HG03354 (cell line): ENCODE results near the gene PRKCH.
"Not testable (repeated sequence)": the region's sequence is repeated elsewhere in the genome, so short reads cannot be mapped to it uniquely, and the experiment has no call there.

Experiments used
- ATAC-seq: cut with Tn5 transposase; IDR thresholded peaks from one replicate; pipeline ENCODE4 v1.9.1; 2021; ENCODE audit warnings: mild to moderate bottlenecking; ENCODE audit not compliant: unreplicated experiment, poor library complexity, severe bottlenecking

PRKCH gene

DNA sequence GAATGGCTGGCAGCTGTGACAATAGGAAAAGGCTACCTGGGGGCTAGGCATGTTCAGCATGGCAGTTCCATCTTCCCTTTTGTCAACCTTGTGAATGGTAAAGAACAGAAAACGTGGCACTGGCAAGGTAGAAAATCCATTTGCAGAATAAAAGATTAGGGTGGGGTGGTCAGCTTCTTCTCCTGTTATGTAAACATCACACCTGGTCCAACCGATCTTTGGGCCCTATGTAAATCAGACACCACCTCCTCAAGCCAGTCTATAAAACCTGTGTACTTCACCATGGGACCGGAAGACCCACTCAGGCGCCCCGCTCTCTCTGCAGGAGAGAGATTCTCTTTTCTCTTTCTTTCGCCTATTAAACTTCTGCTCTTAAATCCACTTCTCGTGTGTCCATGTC, 20.6 kb upstream of the PRKCH start:
- no peak for ATAC-seq

DNA sequence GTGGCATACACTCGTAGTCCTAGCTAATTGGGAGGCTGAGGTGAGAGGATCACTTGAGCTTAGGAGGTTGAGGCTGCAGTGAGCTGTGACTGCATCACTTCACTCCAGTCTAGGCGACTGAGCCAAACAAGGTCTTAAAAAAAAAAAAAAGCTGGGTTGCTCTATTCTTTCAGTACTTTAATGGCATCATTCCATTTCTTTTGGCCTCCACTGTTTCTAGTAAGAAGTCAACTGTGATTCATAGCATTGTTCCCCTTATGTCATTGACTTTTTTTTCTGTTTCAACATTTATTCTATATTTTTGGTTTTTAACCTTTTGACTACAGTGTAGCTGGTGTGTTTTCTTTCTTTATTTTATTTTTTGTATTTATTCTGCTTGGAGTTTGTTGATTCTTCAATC, 16.7 kb upstream of the PRKCH start:
- no peak for ATAC-seq

DNA sequence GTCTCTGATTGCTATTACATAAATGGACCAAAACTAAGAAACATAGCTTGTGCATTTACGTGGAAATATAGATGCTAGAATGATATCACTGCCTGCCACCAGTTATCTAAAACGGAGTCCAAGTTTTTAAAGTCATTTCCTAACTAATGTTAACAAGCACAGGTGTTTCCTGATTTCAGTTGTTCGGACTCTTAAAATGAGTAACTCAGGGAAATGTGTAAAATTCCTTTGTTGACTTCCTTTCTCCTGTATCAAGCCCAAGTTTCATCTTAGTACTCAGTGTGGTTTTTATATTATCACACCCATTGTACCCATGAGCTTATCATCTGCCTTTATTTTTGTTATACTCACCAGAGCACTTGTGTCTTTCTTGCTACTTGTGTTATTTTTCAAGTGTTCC, 13.2 kb upstream of the PRKCH start:
- ATAC-seq, result no peak

DNA sequence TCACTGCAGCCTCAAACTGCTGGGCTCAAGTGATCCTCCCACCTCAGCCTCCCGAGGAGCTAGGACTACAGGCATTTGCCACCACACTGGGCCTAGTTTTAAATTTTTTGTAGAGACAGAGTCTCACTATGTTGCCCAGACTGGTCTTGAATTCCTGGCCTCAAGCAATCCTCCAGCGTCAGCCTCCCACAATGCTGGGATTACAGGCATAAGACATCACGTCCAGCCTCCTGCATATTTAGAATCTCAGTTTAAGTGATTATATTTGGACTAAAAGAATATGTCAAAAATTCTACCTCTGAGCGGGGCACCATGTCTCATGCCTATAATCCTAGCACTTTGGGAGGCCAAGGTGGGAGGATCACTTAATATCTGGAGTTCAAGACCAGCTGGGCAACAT, 12.7 kb upstream of the PRKCH start:
- ATAC-seq, result not testable (repeated sequence)

DNA sequence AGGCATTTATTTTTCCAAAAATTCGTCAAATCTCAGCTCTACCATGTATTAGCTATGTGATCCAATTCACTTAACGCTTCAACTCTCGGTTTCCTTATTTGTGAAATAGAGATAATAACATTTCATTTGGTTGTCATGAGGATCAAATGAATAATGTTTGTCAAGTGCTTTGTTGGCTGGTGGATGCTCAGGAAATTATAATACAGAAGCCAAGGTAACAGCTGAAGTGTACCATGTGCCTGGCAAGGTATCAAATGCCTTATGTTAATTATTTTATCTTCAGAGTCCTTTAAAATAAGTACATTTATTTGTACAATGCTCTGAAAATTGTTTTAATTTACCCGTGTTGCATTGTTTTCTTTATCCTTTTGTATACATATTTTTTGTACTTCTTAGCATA, 6.1 kb upstream of the PRKCH start:
- no peak for ATAC-seq

DNA sequence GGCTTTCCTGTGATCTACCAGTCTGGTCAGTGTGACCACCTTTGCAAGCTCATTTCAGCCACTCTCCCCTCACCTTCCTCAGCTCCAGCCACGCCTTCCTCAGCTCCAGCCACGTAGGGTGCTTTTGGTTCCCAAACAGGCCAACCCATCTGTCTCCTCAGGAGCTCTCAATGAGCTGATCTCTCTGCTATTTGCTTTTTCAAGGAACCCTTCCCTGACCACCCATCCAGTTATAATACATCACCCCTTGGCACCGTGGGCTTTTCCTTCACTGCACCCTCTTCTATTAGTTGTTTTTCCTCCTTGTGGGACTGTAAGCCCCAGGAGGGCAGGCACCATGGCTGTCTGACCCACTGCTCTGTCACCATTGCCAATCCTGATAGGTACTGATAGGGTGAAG, 2.3 kb upstream of the PRKCH start:
- ATAC-seq, result no peak

DNA sequence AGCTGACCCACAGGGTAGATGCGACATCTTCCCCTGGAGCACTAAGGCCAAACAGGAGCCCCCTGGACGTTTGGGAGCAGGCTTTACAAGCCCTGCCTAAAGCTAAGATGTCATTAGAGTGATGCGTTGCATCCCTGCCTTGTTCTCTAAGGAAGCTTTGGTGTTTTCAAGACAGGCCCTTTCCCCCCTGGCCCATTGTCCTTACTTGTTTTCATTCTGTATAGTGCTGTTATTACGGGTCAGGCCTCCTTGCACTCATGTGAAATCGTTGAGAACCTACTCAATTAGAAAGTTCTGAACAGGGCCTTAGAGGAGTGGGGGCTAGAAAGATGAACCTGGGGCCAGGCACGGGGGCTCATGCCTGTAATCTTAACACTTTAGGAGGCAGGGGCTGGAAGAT, 1.7 kb upstream of the PRKCH start:
- ATAC-seq, result no peak

DNA sequence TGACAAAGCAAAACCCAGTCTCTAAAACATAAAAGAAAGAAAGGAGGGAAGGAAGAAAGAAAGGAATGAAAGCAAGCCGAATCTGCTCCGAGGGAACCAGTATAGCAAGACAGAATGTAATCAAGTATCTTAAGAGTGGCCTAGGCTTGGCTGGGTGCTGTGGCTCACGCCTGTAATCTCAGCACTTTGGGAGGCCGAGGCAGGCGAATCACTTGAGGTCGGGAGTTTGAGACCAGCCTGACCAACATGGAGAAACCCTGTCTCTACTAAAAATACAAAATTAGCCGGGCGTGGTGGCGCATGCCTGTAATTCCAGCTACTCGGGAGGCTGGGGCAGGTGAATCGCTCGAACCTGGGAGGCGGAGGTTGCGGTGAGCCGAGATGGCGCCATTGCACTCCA, 1.2 kb upstream of the PRKCH start:
- ATAC-seq, result not testable (repeated sequence)

DNA sequence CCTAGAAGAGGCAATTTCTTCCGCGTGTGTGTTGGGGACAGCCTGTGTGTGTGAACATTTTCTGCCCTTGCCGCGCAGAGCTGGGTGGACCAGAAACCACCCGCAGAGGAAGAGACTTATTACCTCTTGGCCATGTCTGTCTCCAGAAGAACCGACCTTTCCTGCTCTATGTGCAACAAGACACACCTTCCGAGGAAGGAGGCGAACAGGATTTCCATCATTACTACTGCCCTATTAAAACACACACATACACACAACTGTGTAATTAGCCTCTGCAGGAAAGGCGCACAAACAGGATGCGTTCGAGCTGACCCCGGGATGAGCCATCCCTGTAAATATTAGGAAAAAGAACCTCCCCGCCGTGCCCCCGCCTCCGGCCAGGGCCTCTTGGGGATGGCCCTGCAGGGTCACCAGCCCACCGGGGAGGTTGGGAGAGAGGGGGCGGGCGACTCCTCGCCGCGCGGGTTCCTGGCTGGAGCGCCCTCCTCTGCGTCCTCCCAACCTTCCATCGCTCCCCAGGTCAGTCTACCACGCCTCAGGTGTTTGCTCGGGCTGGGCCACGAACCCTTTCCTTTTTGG, 484 bp upstream of the PRKCH start:
- peak; percentile 5 for ATAC-seq

DNA sequence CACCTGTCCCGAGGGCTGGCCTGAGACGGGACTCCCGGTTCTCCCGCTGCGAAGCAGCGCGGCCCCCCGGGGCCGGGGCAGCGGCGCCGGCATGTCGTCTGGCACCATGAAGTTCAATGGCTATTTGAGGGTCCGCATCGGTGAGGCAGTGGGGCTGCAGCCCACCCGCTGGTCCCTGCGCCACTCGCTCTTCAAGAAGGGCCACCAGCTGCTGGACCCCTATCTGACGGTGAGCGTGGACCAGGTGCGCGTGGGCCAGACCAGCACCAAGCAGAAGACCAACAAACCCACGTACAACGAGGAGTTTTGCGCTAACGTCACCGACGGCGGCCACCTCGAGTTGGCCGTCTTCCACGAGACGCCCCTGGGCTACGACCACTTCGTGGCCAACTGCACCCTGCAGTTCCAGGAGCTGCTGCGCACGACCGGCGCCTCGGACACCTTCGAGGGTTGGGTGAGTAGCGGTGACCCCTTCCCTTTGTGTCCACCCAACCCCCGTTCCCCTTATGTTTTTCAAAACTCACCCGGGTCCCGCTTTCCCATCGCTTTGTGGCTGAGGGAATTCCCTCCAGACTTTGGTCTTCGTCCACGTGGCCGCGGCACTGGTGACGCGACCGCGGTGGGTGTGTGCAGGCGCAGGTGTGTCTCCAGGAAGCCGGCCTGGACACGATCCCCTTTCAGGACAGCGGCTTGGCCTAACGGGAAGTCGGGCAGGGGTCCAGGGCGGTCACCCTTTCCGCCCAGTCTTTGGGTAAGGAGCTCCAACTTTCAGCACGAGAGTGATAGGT, 826 bp downstream of the PRKCH start:
- ATAC-seq, result no peak

DNA sequence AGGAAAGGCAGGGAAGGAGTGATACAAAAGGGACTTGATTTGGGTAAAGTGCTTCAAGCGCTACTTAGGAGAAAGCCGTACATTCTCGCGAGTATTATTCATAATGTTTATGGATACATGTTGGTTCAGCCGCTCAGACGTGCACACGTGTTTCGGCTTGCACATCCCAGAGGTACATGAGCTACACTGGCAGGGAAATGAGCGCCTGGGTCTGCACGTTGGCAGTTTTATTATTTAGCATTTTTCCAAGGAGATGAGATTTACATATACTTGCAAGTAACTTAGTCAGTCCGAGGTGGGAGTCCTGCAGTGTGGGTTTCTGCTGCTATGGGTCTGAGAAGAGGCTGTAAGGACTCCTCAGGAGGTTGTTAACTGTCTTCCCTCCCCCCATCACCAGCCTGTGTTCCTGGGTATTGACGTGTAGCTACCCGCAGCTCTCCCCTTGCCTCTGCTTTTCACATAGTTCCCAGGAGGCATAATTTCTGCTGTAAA, 1.5 kb downstream of the PRKCH start:
- ATAC-seq, result no peak

DNA sequence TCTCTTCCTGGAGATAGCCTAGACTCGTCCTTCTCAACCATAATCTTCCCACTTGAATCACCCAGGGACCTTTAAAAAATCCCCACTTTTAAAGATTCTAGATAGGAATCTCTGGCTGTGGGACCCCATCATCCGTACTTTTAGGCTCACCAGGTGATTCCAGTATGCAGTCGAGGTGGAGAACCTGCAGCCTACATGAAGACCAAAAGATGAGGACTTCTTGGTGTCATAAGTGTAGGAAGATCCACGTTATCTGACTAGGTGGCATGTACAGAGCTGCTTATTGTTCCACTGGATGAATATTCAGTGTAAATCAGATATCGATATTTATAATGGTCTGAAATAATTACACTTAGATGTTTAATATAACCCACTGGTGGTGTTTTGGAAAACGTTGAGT, 2.6 kb downstream of the PRKCH start:
- ATAC-seq, result no peak

DNA sequence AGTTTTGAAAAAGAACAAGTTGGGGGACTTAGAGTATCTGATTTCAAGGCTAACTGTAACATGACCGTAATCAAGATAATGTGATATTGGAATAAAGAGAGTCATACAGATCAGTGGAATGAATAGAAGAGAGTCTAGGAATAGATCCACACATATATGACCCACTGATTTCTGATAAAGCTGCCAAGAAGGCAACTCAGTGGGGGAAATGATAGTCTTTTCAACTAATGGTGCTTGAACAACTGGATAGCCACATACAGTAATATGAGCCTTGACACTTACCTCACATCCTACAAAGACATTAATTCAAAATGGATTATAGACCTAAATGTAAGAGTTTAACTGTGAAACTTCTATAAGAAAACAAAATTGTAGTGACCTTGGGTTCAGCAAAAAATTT, 3.8 kb downstream of the PRKCH start:
- no peak for ATAC-seq

DNA sequence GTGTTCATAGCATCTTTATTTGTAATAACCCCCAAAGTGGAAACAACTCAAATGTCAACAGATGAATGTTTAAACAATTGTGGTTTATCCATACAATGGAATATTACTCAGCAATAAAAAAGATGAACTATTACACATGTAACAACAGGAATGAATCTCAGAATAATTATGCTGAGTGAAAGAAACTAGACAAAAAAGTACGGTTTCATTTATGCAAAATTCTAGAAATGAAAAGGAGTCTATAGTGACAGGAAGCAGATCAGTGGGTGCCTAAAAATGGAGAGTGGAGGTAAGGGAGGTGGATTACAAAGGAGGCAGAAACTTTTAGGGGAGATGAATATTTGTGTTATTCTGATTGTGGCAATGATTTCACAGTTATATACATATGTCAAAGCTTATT, 4.8 kb downstream of the PRKCH start:
- no peak for ATAC-seq

DNA sequence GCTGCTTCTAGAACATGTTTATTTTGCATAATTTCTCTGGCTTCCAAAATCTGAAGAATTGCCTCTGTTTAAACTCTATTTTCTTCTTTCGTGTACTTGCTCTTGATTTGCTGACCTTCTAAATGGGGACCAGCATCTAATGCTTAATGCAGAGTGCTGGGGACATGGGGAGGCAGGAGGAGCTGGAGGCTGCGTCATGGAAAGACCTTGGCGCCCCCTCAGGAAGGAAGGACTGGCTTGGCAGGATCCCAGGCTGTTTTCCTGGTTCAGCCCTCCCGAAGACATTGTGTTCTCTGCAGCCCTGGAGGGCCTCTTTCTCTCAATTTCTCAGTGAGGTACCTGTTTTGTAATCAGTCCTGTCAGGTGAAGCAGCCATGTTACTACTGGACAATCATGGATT, 5.5 kb downstream of the PRKCH start:
- ATAC-seq, result no peak

DNA sequence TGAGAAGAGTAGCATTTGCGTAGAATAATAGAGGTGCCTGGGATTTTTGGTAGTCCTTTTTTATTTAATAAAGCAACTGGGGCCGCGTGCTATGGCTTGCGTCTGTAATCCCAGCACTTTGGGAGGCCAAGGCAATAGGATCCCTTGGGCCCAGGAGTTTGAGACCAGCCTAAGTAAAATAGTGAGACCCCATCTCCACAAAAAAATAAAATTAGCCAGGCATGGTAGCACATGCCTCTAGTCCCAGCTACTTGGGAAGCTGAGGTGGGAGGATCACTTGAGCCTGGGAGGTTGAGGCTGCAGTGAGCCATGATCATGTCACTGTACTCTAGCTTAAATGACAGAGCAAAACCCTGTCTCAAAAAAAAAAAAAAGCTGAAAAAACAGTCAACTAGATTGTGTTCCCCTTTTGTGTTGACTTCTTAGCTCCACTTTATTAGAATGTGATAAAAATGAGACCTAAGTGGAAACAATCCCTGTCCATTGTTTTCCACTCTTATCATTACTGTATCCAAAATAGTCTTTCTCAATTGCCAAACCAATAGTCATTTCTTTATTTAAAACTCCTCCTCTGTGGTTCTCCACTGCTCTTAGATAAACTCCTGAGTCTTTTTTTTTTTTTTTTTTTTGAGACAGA, 7.4 kb downstream of the PRKCH start:
- no peak for ATAC-seq

DNA sequence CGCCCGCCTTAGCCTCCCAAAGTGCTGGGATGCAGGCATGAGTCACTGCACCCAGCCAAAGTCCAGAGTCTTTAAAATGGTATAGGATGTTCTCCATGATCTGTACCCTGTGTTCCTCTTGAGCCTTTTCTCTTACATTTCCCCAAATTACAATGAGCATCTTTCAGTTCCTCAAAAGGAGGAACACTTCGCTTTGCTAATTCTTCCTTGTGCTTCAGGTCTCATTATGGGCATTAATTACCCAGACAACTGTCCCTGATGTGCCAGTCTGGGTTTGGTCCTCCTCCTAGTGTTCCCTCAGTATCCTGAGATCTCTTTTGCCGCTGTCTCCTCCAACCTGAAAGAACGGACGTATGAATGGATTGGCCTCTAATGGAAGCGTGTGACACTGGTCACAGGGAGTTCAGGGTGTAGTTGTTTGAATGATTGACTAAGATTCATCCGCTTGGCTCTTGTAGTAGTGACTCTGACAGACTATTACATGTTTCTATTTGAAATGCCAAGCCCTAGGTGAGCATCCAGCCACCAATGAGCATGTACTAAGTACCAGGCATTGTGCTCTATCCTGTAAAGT, 8.2 kb downstream of the PRKCH start:
- no peak for ATAC-seq

DNA sequence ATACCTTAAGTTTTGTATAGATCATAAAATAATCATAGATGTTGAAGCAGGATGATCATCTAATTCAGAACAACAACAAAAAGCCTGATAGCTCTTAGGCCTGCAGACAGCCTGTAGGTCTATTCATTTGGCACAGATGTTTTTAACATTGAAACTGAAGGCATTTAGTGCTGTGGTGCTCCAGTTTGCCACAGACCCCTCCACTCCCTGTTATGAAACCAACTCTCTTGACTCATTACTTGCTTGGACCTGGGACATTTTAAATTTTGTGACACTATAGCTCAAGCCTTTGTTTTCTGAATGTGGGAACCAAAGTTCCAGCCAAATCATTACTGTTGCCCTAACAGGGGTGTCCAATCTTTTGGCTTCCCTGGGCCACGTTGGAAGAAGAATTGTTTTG, 9.1 kb downstream of the PRKCH start:
- ATAC-seq, result no peak

DNA sequence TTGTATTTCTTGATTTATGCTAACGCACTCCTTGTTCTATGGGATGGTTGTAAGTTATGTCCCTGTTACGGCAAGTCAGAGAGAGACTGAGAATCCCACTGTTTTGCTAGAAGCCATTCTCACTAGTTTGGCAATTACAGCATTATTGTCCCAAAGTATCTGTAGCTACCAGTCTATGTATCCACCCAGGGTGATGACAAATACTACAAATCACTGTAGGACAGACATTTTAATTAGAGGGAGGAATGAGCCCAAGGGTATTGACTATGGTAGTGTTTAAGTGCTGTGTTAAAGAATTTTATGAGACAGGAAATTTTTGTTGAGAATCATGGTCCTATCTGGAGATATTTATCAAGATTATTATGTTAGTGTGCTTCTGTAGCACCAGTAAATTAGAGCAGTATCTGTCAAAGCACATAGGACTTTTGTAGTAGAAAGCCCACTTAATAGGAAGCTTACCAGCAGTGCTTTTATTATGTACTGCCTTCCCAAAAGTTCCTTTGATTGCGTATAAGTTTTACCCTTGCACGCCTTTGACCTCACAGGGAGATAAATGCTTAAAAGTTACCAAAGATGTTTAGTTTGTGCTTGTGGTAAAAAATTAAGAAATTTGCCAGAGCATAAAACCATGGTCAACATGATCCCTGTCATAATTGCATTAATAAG, 10.7 kb downstream of the PRKCH start:
- no peak for ATAC-seq

DNA sequence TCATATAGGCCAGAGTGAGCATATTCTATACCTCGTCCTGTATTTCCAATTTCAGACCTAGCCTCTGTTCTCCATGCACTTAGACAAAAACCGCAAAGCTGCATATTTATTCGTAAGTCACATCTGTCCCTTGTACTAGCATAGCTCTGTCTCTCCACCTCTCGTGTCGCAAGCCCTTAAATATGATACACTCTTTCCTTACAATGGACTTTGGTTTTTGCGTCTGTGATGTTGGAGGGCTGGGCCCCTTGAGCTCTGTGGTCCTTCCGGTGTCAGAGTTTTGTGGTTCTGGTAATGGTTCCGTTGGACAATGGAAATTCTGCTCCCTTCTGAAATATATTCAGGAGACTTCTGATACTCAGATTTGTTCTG, 11.3 kb downstream of the PRKCH start:
- ATAC-seq, result no peak
